ENCODE measurements around the gene TRIM24.

TRIM24 gene

DNA sequence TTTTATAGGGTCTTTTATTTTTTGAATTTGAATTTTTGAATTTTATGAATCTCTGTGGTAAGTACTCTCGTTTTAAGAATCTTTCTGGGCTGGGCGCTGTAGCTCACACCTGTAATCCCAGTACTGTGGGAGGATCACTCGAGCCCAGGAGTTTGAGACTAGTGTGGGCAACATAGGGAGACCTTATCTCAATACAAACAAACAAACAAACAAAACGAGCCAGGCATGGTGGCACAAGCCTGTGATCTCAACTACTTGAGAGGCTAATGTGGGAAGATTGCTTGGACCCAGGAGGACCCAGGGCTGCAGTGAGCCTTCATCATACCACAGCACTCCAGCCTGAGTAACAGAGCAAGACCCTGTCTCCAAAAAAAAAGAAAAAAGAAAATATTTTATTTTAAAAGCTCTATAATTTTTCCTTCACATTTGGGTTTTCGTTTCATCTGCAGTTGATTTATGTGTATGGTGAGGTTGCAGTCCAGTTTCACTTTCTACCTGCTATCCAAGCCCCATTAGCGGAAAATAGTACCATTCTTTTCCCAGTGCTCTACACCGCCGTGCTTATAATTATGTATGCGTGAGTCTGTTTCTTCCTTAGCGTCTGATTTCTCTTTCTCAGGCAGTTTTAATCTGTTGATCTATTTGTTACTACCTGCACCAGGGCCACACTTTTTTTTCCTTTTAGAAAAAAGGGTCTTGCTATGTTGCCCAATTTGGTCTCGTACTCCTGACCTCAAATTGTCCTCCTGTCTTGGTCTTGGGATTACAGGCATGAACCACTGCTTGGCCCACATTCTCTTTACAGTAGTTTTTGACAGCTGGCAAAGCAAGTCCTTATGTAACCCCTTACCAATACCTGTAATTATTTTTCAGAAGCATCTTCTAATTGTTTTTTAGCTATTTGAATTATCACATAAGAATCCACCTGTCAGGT, 21.7 kb downstream of the TRIM24 start:
- TF ChIP-seq, protein P1, sequence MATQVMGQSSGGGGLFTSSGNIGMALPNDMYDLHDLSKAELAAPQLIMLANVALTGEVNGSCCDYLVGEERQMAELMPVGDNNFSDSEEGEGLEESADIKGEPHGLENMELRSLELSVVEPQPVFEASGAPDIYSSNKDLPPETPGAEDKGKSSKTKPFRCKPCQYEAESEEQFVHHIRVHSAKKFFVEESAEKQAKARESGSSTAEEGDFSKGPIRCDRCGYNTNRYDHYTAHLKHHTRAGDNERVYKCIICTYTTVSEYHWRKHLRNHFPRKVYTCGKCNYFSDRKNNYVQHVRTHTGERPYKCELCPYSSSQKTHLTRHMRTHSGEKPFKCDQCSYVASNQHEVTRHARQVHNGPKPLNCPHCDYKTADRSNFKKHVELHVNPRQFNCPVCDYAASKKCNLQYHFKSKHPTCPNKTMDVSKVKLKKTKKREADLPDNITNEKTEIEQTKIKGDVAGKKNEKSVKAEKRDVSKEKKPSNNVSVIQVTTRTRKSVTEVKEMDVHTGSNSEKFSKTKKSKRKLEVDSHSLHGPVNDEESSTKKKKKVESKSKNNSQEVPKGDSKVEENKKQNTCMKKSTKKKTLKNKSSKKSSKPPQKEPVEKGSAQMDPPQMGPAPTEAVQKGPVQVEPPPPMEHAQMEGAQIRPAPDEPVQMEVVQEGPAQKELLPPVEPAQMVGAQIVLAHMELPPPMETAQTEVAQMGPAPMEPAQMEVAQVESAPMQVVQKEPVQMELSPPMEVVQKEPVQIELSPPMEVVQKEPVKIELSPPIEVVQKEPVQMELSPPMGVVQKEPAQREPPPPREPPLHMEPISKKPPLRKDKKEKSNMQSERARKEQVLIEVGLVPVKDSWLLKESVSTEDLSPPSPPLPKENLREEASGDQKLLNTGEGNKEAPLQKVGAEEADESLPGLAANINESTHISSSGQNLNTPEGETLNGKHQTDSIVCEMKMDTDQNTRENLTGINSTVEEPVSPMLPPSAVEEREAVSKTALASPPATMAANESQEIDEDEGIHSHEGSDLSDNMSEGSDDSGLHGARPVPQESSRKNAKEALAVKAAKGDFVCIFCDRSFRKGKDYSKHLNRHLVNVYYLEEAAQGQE (IDR thresholded peaks at IDR 0.05; ENCODE audit: insufficient read depth in 1 of 2, low read depth in 2 of 2, low read length in 2 of 2), result no peak
- no peak for TF ChIP-seq POLR2AphosphoS5 (IDR thresholded peaks at IDR 0.05; ENCODE audit: low read depth, low read length)
- no peak for TF ChIP-seq TAF1 (IDR thresholded peaks at IDR 0.05; ENCODE audit: borderline replicate concordance, insufficient read depth, low read length)
- no peak for TF ChIP-seq FOXP2 (optimal IDR thresholded peaks at IDR 0.05; ENCODE audit: borderline replicate concordance, extremely low read depth, extremely low read length, insufficient read depth)
- TF ChIP-seq SIN3A (IDR thresholded peaks at IDR 0.05; ENCODE audit: borderline replicate concordance, insufficient read depth, low read length), result no peak

DNA sequence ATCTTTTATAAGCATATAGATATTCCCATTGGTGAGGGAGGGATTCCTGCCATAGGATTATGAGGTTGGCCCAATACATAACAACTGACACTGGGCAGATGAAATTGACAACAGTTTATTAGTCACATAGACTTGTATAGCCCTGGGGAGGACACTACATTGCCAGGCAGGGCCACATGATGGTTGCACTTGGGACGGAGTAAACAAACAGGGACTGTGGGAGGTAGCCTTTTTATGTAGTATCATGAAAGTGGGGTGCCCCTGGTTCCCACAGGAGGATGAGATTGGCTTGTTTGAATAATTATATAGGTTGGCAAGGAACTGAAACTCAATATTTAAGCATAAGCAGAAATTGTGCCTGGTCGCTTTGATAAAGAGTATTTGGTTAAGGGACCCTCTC, 23.5 kb downstream of the TRIM24 start:
- TF ChIP-seq POLR2AphosphoS5 (IDR thresholded peaks at IDR 0.05; ENCODE audit: low read depth, low read length) (no peak), TAF1 (IDR thresholded peaks at IDR 0.05; ENCODE audit: borderline replicate concordance, insufficient read depth, low read length) (no peak), FOXP2 (optimal IDR thresholded peaks at IDR 0.05; ENCODE audit: borderline replicate concordance, extremely low read depth, extremely low read length, insufficient read depth) (no peak), SIN3A (IDR thresholded peaks at IDR 0.05; ENCODE audit: borderline replicate concordance, insufficient read depth, low read length) (no peak)
- TF ChIP-seq, protein P1 (IDR thresholded peaks at IDR 0.05; ENCODE audit: insufficient read depth in 1 of 2, low read depth in 2 of 2, low read length in 2 of 2), result no peak

DNA sequence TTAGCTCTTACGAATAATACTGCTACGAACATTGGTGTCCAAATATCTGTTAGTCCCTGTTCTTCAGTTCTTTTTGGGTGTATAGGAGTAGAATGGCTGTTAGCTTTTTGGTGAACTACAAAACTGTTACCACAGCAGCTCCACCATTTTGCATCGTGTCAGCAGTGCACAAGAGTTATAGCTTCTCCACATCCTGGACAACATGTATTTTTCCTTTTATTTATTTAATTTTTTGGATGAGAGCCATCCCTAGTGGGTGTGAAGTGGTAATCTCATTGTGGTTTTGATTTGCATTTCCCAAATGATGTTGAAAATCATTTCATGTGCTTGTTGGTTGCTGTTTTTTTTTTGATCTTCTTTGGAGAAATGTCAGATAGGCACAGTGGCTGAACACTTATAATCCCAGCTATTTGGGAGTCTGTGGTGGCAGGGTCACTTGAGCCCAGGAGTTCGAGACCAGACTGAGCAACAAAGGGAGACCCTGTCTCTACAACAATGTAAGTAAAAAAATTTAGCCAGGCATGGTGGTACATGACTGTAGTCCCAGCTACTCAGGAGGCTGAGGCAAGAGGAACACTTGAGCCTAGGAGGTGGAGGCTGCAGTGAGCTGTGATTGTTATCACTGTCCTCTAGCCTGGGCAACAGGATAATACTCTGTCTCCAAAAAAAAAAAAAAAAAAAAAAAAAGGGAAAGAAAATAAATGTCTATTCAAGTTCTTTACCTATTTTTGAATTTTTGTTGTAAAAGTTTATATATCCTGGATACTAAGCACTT, 31.7 kb downstream of the TRIM24 start:
- TF ChIP-seq POLR2AphosphoS5 (IDR thresholded peaks at IDR 0.05; ENCODE audit: low read depth, low read length) (no peak), SIN3A (IDR thresholded peaks at IDR 0.05; ENCODE audit: borderline replicate concordance, insufficient read depth, low read length) (no peak), TAF1 (IDR thresholded peaks at IDR 0.05; ENCODE audit: borderline replicate concordance, insufficient read depth, low read length) (no peak), FOXP2 (optimal IDR thresholded peaks at IDR 0.05; ENCODE audit: borderline replicate concordance, extremely low read depth, extremely low read length, insufficient read depth) (no peak)
- TF ChIP-seq, protein P1 (IDR thresholded peaks at IDR 0.05; ENCODE audit: insufficient read depth in 1 of 2, low read depth in 2 of 2, low read length in 2 of 2), result no peak

DNA sequence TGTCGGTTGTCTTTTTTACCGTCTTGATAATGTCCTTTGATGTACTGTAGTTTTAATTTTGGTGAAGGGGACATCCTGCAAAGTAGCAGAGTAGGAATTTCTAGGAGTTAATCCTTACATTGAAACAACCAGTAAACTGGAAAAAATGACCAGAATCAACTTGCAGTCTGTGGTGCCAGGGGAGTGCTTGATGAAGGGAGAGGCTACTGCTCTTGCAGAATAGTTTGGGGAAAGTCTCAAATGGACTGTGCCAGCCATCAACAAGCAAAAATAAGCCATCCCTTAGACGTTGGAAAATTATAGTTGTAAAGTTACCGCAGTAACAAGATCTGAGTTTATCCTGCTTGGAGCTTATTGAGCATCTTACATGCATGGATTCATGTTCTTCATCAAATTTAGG, 32.4 kb downstream of the TRIM24 start:
- TF ChIP-seq SIN3A (IDR thresholded peaks at IDR 0.05; ENCODE audit: borderline replicate concordance, insufficient read depth, low read length), result no peak
- TF ChIP-seq, protein P1 (IDR thresholded peaks at IDR 0.05; ENCODE audit: insufficient read depth in 1 of 2, low read depth in 2 of 2, low read length in 2 of 2), result no peak
- no peak for TF ChIP-seq FOXP2 (optimal IDR thresholded peaks at IDR 0.05; ENCODE audit: borderline replicate concordance, extremely low read depth, extremely low read length, insufficient read depth)
